HG03571 (cell line): Measurements from ENCODE around the gene ASPG.

Experiments used
- ATAC-seq: cut with Tn5 transposase; IDR thresholded peaks from one replicate; pipeline ENCODE4 v1.9.1; 2021; ENCODE audit not compliant: unreplicated experiment

Gene ASPG

DNA sequence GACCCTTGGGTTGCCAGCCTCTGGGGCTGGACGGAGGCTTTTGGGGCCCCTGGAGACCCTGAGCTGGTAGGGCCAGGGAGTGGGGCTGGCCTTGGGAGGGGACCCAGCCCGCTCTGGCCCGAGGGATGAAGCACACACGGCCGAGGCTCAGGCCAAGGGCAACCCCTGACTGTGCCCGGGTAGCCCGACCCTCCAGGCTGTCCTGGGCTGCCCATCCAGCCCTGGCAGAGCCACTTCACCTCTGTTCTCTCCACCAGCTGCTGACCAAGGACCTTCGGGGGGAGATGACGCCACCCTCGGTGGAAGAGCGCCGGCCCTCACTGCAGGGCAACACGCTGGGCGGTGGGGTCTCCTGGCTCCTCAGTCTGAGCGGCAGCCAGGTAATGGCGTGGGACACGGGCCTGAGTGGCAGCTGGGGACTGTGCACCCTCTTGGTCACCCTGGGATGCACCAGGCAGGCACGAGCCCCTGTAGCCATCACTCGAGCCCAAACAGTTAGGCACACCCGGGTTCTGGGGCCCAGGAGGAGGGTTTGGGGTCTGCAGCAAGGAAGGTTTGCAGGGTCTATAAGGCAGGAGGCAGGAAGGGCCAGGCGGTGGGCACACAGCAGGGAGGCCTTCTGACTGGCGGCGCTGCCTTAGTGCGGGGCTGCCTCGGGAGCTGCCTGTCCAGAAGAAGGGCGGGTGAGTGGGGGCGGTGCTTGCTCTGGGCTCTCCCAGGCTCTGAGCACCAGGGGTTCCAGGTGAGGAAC is 19.7 kb downstream of the ASPG start:
- no peak for ATAC-seq

DNA sequence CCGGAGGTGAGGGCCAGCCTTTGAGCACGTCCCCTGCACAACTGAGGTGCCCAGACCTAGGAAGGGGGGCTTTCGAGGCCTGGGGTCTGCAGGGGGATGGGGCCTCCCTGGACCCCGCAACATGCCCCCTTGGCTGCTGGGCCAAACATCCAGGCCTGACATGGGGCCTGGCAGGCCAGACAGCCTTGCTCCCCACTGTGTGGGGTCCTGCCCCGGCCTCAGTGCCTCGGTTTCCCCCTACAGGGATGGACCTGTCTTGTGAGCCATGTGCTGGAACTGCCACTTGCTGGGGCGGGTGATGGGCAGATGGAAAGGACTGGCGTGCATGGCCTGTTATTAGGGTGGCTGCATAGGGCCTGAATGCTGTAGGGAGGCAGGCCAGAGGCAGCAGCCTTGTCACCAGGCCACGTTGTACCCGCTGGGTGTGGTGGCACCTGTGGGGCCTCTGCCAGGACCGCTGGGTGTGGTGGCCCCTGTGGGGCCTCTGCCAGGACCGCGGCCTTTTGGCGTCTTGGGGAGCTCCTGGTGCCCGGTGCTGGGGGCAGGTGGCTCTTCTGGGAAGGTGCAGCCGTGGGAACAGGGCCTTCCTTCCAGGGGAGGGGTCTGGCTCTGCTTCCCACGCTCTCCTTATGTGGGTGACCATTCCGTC is 20.4 kb downstream of the ASPG start:
- ATAC-seq, result no peak

DNA sequence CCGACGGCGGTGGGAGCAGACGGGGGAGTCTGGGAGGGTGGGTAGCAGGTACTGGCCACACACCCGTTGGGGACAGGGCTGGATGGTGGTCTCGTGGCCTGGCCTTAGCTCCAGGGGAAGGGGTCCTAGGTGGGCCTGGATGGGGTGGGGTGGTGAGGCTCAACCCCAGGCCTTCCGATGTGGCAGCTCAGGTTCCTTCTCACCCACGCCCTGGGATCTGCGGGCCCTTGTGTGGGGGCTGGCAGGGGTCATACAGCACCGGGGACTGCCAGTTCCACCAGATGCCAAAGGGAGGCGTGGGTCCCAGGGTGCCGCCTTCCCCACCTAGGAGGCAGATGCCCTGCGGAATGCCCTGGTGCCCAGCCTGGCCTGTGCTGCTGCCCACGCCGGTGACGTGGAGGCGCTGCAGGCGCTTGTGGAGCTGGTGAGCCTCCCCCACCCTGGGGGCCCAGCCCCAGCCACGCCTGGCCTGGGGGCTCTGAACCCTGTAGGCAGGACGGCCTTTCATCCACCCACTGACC is 21.0 kb downstream of the ASPG start:
- no peak for ATAC-seq

DNA sequence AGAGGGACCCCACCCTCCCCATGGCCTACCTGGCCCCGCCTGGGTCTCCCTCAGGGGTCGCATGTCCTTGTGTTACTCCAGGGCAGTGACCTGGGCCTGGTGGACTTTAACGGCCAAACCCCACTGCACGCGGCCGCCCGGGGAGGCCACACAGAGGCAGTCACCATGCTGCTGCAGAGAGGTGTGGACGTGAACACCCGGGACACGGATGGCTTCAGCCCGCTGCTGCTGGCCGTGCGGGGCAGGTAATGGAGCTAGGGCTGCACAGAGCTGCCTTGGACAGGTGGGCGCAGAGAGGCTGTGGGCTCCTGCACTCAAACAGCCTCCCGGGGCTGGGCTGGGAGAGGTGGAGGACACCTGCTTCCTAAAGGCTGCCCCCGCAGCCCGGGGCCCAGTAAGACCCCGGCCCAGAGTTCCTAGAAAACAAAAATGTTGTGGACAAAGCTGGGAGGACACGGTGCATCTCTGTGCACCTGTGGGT is 21.6 kb downstream of the ASPG start:
- no peak for ATAC-seq

DNA sequence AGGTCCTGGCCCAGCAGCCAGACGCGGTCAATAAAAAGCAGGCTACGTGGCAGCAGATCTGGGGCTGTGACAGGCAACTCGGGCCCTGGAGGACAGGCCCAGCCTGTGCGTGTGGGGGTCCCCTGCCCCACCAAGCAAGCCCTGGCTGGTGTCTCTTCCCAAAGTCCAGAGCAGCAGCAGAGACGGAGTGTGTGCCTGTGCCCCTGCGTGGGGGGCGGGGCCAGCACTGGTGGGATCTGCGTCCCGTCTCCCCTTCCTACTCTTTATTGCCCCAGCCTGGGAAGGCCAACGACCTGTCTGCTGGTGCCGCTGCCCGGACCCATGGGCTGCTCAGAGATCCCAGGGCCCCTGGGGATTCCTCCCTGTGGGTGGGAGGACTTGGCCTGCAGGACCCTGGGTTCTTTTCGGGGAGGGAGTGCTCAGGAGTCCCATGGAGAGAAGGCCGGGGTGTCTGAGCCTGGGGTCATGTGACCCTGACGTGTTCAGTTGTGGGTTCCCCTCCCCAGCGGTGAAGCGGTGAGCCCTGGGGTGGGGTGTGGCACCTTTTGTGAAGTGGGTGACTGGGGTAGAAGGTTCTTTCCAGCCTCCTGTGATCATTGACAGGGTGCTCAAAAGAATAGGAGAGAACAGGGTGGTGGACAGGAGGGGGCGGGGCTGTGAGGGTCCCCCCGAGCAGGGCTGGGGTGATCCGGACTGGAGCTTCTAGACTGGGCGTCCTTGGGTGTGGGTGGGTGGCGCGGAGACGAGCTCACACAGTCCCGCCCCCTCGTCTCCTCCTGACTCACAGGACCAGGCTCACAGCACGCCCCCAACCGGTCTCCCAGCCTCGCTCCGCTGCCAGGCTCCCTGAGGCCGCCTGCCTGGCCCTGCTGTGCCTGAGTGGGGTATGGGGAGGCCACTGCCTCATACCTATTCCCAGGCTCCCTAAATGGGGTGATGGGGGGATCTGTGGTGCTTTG is 22.4 kb downstream of the ASPG start:
- no peak for ATAC-seq

DNA sequence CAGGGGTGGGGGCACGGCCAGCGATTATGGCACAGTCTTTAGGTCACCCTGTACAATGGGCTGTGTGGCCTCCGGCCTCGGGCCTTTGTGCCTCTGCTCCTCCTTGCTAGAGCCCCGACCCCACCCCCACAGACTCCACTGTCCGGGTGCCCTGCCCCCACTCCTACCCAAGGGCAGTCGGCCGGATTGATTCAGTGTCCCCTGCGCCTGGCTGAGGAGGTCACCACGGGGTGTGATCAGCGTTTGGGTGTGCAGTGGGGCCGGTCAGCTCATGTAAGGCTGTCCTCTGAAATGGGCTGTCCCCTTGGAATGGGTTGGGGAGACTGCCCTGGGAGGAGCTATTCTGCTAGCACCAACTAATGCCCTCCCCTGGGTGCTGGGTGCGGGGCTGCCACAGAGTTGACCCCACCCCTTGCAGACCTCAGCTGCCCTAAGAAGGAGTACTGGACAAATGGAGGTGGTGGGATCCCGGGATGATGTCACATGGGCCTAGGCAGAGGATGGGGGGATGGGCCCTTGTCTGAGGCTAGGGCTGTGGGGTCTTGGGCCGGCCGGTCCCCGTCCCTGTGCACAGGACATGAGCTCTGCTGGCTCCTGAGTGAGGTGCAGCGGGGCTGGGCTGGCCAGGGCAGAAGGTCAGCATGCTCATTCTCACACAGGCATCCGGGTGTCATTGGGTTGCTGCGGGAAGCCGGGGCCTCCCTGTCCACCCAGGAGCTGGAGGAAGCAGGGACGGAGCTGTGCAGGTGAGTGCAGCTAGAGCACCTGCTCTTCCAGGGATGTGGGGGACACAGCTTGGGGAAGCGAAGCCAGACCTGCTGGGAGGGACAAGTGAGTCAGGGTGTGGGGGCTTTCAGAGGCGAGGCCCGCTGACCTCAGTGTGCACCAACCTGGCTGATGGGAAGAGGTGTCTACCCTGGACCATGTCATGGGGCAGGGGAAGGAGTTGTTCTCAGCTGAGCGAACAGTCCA is 23.4 kb downstream of the ASPG start:
- ATAC-seq, result no peak

DNA sequence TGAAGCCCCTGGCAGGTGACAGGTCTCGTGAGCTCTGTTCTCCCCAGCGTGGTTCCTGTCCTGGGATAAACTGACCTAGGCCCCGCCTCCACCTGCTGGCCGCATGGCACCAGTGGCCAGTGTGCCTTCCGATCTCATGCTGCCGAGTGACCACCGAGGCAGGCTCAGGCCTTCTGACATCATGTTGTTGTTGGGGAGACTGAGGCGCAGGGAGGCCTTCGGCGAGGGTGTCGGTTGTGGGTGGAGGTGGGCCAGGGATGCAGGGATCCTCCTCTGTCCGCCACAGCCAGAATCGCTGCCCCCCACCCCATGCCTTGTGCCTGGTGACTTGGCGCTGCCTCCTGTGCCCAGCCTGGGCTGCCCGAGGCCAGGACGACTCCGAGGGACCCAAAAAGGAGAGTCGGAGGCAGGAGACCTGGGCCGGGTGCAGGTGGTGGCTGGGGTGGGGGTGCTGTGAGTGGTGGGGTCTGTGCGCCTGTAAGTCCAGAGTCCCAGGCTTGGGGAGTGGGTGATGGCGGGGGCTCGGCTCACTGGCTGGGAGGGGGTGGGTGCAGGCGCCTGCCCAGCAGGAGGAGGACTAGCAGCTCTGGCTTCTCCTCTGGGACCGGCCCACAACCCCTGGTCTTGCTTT is 24.3 kb downstream of the ASPG start:
- no peak for ATAC-seq

DNA sequence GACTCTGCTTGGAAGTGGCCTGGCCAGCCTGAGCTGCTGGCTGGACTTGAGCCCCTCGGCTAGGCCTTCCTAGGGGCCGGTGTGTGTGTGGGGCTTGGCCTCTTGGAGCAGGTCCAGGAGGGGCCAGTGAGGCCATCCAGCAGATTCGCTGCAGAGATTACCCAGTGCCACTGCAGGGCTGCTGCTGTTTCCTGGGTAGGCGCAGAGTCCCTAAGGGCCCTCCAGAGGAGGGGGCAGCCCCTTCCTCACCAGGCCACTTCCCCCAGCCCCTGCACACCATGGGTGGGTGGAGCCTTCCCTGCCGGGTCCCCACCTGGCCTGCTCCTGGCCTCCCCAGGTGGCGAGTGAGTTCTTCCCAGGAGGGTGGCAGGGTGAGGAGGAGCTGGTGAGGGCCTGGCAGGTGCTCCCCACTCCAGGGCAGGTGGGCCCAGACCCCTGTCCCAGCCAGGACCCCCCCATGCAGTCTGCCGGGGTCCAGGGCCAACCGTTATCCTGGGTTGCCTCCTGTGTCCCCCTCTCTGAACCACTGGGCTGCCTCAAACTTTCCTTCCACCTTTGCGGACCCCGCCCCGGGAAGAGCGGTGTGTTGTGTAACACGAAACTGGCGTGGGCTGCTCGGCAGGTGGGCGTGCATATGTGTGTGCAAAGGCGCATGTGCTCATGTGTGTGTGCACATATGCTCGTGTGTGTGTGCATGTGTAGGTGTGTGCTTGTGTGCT is 25.1 kb downstream of the ASPG start:
- ATAC-seq, result no peak

DNA sequence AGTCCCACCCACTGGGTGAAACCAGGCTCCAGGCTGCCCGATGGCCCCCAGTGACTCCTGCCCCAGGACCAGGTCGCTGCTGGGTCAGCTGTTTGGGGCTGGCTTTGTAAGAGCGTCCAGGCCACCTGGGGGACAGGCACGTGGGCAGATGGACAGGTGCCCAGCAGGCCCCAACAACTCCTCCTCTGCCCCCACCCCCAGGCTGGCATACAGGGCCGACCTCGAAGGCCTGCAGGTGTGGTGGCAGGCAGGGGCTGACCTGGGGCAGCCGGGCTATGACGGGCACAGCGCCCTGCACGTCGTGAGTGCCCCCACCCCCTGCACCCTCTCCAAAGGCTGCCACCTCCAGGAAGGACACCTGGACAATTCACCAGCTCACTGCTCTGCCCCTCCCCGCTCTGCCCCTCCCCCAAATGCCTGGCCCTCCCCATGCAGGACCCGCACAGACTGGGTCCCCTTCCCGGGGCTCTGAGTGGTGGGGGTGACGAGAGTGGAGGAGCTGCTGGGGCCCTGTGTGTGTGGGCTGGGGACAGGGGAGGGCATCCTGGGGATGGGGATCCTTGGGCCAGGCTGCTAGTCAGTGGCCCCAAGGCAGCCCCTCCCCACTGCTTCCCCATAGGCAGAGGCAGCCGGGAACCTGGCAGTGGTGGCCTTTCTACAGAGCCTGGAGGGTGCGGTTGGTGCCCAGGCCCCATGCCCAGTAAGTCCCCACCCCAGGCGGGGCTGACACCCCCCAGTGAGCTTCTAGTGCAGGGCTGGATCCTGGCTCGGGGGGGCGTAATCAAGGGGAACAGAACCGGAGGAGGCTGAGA is 26.0 kb downstream of the ASPG start:
- ATAC-seq, result no peak

DNA sequence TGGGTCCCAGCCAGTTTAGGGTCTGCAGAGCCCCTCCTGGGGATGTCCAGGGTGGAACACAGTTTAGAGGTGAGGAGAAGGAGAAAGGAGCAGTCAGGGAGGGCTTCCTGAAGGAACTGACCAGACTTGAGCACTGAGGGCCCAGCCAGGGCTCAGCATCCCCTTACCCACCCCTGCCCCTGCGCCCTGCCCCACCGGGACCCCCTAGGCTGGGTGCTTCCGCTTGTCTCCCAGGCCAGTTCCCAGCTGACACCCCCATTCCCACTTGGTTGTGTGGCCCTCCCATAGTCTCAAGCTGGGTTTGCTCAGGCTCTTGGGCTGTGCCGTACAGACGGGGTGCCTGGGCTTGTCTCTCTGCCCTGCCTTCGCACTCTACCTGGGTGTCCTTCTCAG is 26.6 kb downstream of the ASPG start:
- no peak for ATAC-seq

DNA sequence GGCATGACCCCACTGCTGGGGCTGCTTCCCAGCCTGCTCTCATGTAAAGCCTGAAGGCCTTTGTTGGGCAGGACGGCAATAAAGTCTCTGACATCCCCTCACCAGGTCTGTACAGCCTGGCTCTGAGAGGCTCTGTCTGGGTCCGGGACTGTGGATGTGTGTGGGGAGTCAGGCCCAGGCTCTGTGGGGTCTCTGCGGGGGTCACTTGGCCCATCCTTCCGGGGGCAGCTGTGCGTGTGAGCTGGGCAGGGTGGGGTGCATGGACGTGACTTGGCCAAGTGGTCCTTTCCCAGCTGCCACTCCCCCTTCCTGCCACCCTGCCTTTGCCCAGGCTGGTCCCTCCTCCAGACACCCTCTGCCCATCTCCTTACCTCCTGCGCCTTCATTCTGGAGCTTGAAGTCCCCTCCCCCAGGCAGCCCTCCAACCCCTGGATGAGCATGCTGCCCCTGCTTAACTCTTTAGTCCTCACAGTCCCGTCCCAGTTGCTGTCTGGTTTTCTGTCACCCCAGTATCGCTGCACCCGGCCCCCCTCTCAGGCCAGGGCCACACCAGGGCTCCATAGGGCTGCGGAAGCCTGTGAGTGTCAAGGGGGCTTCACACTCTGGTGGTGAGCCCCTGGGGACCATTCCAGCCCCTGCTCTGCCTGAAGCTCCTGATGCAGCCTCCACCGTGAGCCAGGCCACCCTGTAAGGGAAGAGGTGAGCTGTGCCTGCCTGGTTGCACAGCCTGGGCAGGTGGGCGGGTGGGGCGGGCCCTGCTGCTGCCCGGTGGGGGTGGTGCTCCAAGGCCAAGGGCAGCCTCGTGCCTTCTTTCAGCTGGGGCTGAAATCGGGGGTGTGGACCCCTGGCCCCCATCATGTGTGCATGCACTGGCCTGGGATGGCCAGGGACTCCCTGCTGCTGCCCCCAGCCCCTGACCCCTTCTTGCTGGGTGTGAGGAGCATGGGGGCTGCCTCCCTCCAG is 27.4 kb downstream of the ASPG start:
- no peak for ATAC-seq

DNA sequence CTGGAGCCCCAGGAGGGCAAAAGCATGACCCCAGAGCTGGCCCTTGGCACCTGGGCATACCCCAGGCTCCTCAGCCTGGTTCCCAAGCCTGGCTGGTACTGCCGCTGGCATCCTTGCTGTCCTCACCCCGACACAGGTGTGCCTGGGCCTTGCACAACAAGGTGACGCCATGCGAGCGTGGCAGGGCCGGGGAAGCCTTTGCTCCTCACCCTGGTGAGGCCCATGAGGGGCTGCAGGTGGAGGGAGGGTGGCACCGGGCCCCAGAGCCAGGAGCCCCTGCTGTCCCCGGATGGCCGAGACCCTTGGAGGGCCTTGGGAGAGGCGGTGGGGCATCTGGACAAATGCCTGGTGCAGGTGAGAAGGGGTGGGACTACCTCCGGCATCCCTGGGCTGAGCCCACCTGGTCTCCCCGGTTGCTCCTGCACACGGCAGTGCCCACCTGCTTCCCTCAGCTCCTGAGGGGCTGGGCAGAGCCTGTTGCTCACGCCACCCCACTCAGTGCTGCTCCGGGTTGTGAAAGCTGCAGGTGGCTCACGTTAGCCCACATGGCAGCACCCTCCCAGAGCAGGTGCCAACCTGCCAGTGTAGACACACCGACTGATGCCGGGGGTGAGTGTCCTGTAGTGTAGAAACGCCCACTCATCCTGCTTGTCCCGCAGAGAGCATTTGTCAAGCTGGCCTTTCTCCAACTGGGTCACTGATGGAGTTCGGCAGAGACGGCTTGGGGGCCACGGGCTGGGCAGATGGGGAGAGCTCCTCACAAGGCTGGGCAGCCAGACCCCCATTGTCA is 28.3 kb downstream of the ASPG start:
- ATAC-seq, result no peak

DNA sequence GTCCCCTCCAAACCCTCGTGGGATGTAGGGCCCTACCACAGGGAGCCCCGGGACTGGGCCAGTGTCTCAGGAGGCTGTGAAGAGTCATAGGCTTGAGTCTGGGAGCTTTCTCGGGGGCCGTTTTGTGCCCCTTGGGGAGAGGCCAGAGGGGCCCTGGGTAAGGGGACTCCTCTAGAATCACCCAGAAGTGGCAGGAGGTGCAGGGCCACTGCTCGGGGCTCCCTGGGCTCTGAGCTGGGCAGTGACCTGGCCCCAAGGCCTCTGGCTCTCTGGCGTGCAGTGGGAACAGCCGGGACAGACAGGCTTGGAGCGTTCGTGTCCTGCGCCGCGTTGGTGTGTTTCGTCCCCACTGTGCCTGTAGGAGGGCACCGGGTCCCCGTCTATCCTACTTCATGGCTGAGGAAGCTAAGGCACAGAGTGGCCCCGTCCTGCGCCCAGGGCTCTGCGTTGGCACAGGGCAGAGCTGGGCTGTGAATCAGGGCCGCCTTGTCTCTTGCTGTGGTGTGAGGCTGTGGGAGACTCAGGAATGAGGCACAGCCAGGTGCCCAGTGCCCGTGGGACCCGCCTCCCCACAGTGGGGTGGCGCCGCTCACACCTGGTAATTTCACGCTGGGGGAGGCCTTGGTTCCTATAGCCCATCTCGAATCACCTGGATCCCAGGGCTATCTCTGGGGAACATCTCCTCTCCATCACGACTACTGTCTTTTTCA is 29.1 kb downstream of the ASPG start:
- no peak for ATAC-seq

DNA sequence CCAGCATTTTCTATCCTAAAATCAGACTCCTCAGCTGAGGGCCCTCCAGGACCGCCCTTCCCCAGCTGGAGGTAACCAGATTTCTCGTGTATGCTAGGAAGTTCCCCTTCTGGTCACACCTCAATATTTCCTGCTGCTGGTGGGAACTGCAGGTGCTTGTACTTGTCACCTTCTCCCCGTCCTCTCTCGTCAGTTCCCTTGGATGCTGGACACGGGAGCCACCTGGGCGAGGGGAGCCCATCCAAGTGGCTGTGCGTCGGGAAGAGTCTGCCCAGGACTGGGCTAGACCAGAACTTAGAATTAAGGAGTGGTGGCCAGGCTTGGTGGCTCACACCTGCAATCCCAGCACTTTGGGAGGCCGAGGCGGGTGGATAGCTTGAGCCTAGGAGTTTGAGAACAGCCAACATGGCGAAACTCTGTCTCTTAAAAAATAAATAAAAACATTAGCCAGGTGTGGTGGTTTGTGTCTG is 29.7 kb downstream of the ASPG start:
- ATAC-seq, result no peak

DNA sequence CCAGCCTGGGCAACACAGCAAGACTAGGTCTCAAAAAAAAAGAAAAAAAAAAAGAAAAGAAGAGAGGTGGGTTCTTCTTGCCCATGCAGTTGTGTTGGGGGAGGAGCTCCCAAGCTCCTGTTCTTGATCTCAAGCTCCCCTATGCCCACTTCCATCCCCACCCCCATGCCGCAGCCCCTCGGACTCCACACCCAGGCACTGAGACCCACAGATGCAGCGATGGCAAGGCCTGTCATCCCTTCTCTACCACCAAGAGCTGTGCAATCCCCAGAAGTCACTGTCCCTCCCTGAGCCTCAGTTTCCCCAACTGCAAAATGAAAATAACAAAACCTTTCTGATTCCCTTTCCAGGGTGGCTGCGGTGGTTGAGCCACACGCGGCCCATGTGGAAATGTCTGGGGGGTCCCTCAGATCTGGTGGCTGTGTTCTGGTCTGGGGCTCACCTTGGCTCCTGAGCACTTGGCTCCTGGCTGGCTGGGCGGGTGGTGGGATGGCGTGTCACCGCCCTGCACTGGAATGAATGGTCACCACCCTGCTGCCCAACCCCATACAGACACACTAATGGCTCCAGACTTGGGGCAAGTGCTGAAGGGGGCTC is 30.3 kb downstream of the ASPG start:
- no peak for ATAC-seq
